Gastrocnemius medialis (tissue), 4 donors: ENCODE measurements around the gene NCAPD2. TPM values are rescaled to one million over a fixed set of nuclear protein-coding genes. Genes with fewer than 3 reads are reported as not detected.
A peak's percentile ranks its signal among the peaks of the same experiment; 100 is the strongest.
"Not testable (repeated sequence)": the region's sequence is repeated elsewhere in the genome, so short reads cannot be mapped to it uniquely, and the experiment has no call there.

ENCODE experiments used
- ATAC-seq, 2 donors: fragments of 150-250 bp; one replicate each; pipeline ENCODE4 v1.9.1; 2016
- DNase-seq, 2 donors: peaks; one replicate each; pipeline ENCODE4 v3.0.0-alpha.2; 2019
- H3K27ac ChIP-seq, 4 donors: fragments of 200-600 bp; sonication (generic); 1 replicate in 1 of 4; 2 replicates in 3 of 4; pipeline ENCODE4 v1.5.1; 2016 to 2018; ENCODE audit warnings: mild to moderate bottlenecking in 2 of 4, moderate library complexity in 1 of 4
- H3K27me3 ChIP-seq, 3 donors: fragments of 200-600 bp; sonication (generic) in 2 of 3; 1 replicate in 1 of 3; 2 replicates in 2 of 3; pipeline versions ENCODE4 v1.5.1 to v1.6.0; 2016 to 2019; ENCODE audit warnings: mild to moderate bottlenecking in 1 of 3, moderate library complexity in 1 of 3
- H3K36me3 ChIP-seq, 2 donors: fragments of 200-600 bp; sonication (generic) in 1 of 2; one replicate each; pipeline ENCODE4 v1.5.1; 2017 to 2018
- H3K4me1 ChIP-seq, 2 donors: fragments of 200-600 bp; sonication (generic) in 1 of 2; one replicate each; pipeline ENCODE4 v1.5.1; 2016 to 2017; ENCODE audit warnings: mild to moderate bottlenecking in 2 of 2
- H3K4me3 ChIP-seq, 4 donors: fragments of 200-600 bp; sonication (generic) in 3 of 4; 1 replicate in 1 of 4; 2 replicates in 3 of 4; pipeline ENCODE4 v1.5.1; 2016 to 2019; ENCODE audit warnings: mild to moderate bottlenecking in 2 of 4
- H3K9me3 ChIP-seq, 3 donors: fragments of 200-600 bp; sonication (generic) in 2 of 3; 1 replicate in 1 of 3; 2 replicates in 2 of 3; pipeline ENCODE4 v1.5.1; 2016 to 2019
- CTCF ChIP-seq, 5 experiments: fragments of 450-650 bp in 3 of 5; fragments of 200-600 bp in 2 of 5; sonication (generic) in 2 of 5; IDR thresholded peaks in 4 of 5; conservative IDR thresholded peaks in 1 of 5; 1 replicate in 4 of 5; 2 replicates in 1 of 5; pipeline ENCODE4 v1.5.1; 2016 to 2019; ENCODE audit warnings: antibody characterized with exemption in 5 of 5, mild to moderate bottlenecking in 3 of 5, moderate library complexity in 3 of 5
- POLR2A ChIP-seq, 2 donors: fragments of 450-650 bp; IDR thresholded peaks; one replicate each; pipeline ENCODE4 v1.6.1; 2017; ENCODE audit warnings: antibody characterized with exemption in 2 of 2, mild to moderate bottlenecking in 2 of 2, moderate library complexity in 2 of 2
- in situ Hi-C, 4 donors: fragments of 200-750 bp; cut with MboI; loops; one replicate each; pipeline versions ENCODE4 v1.15.0 to v1.8.0; 2017; ENCODE audit warnings: low sequenced_read_pairs in 4 of 4
- intact Hi-C: fragments of 100-400 bp; cut with DNase I; formaldehyde crosslinking; loops from one replicate; pipeline ENCODE4 v1.15.1; 2023; ENCODE audit warnings: low total_unique reads
- total RNA-seq, 4 donors: library from RNA; depleted of rRNA; stranded (reverse); fragments of >200 nt; gene quantifications; one replicate each; pipeline versions ENCODE4 v1.1.0 to v1.2.3, GENCODE V29; 2016

Gene NCAPD2
- total RNA-seq, 4 donors from 2014 or later = 12.3 to 250 (median 13.3) TPM

DNA sequence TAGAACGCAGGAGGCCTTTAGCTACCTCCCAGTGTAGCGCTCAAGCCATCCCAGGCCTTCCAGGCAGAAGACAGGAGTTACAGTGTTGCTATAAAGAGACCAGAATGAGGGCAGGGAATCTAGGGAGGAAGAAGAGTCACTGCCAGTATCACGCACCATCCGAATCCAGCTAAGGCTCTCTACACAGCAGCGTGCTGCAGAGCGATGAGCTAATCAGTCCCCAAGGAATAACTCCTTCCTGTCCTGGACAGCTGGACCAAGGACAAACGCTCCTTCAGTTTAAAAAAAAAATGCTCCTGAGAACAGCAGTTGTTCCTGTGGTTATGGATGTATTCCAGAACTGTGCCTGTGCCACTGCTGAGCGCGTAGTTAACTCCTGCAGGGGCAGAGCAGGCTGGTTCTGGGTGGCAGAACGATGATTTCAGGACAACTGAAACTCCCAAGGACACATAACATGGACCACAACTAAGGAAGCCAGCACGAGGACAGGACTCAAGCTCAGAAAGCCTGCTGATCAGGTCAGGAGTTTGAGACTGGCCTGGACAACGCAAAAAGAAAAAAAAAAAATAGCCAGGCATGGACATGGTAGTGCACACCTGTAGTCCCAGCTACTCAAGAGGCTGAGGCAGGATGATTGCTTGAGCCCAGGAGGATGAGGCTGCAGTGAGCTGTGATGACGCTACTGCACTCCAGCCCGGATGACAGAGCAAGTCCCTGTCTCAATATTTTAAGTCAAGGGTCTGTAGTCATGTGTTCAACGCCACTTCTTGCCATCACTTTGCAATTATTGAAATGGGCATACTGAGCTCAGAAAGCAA, 59.4 kb downstream of the NCAPD2 start:
- H3K27ac ChIP-seq = peak overlapping the region; percentile 90 to 99 (median 92)
- peak; percentile 88 to 95 for DNase-seq
- H3K36me3 ChIP-seq = peaks cover 0 to 7% of the 10 kb centered on the region in 2 donors
- H3K9me3 ChIP-seq = no peaks in the 10 kb centered on the region
- in situ Hi-C loops (no loop called here), intact Hi-C loops (loop anchor here (1.0 to 10.0 kb wide), 5 partner anchors 54 to 302 kb away; partner anchors contain the start of genes CDCA3, CHD4, USP5 and VAMP1)
- TF ChIP-seq CTCF (IDR thresholded peaks at IDR 0.05 in 4 of 5, conservative IDR thresholded peaks at IDR 0.05 in 1 of 5) = peak in 1 of 5 experiments; percentile 15
- TF ChIP-seq POLR2A (IDR thresholded peaks at IDR 0.05) = peak; percentile 34 to 45
- ATAC-seq = peak; percentile 70 to 80
- H3K27me3 ChIP-seq = no peaks in the 10 kb centered on the region
- peaks cover 69 to 75% of the 10 kb centered on the region in 2 donors for H3K4me1 ChIP-seq
- peak overlapping the region; percentile 5 to 88 (median 74) for H3K4me3 ChIP-seq

- DNase-seq (peak; percentile 64 to 87), ATAC-seq (peak; percentile 26 to 29)
- Histone ChIP-seq H3K4me3 (peak overlapping the region; percentile 67 to 88 (median 77)), H3K27me3 (no peaks in the 10 kb centered on the region), H3K9me3 (no peaks in the 10 kb centered on the region), H3K27ac (peak overlapping the region; percentile 90 to 99 (median 92)), H3K36me3 (peaks cover 0 to 9% of the 10 kb centered on the region in 2 donors), H3K4me1 (peaks cover 66% of the 10 kb centered on the region in 2 donors)
- intact Hi-C loops (loop anchor here (5.0 to 10.0 kb wide), 2 partner anchors 82 to 300 kb away; partner anchors contain the start of genes CDCA3, USP5 and VAMP1), in situ Hi-C loops (no loop called here)
- TF ChIP-seq POLR2A (IDR thresholded peaks at IDR 0.05) (no peak), CTCF (IDR thresholded peaks at IDR 0.05 in 4 of 5, conservative IDR thresholded peaks at IDR 0.05 in 1 of 5) (peak in 4 of 5 experiments; percentile 64 to 70 (median 68))
Observed at GRCh38 chr12:6554168-6555017, 60.5 kb downstream of the NCAPD2 start.

GRCh38 chr12:6555018-6555691, 61.3 kb downstream of the NCAPD2 start:
- no peak for TF ChIP-seq POLR2A (IDR thresholded peaks at IDR 0.05)
- TF ChIP-seq CTCF (IDR thresholded peaks at IDR 0.05 in 4 of 5, conservative IDR thresholded peaks at IDR 0.05 in 1 of 5) = no peak
- DNase-seq = no peak
- Histone ChIP-seq H3K9me3 (no peaks in the 10 kb centered on the region), H3K27ac (peak overlapping the region; percentile 90 to 99 (median 92)), H3K4me1 (peaks cover 59% of the 10 kb centered on the region in 2 donors), H3K27me3 (no peaks in the 10 kb centered on the region), H3K4me3 (peak overlapping the region; percentile 67 to 88 (median 77)), H3K36me3 (peaks cover 0 to 17% of the 10 kb centered on the region in 2 donors)
- ATAC-seq = no peak
- in situ Hi-C loops (no loop called here), intact Hi-C loops (loop anchor here (10.0 kb wide), 1 partner anchor 300 kb away; the partner anchor contains the start of genes CDCA3 and USP5)

GRCh38 chr12:6556496-6556817, 62.6 kb downstream of the NCAPD2 start:
- DNase-seq, ATAC-seq, H3K9me3 ChIP-seq, in situ Hi-C loops, H3K27me3 ChIP-seq: not testable (repeated sequence)
- intact Hi-C loops = loop anchor here (1.0 to 10.0 kb wide), 3 partner anchors 21 to 298 kb away; partner anchors contain the start of genes CDCA3 and USP5
- peaks cover 46% of the 10 kb centered on the region in 2 donors for H3K4me1 ChIP-seq
- peak overlapping the region; percentile 67 to 88 (median 77) for H3K4me3 ChIP-seq
- peaks cover 0 to 30% of the 10 kb centered on the region in 2 donors for H3K36me3 ChIP-seq
- H3K27ac ChIP-seq = peak overlapping the region; percentile 90 to 99 (median 92)
